GM12878 (cell line): Measurements from ENCODE around the gene VPS18. TPM values are rescaled to one million over a fixed set of nuclear protein-coding genes. Genes with fewer than 3 reads are reported as not detected.

Experiments used
- BCL3 ChIP-seq: IDR thresholded peaks from 2 replicates; pipeline ENCODE4 v1.6.1; 2011; ENCODE audit warnings: borderline replicate concordance, low read depth, mild to moderate bottlenecking, moderate library complexity, low read length; ENCODE audit not compliant: insufficient read depth, poor library complexity, severe bottlenecking
- CBFB ChIP-seq: IDR thresholded peaks from 2 replicates; pipeline ENCODE4 v1.6.1; 2016; ENCODE audit warnings: antibody characterized with exemption, low read depth
- CBX5 ChIP-seq: sonication (generic); IDR thresholded peaks from 2 replicates; pipeline ENCODE4 v1.6.1; 2016; ENCODE audit warnings: low read depth, moderate library complexity, mild to moderate bottlenecking, inconsistent platforms
- CEBPB ChIP-seq, 2 experiments: fragments of 150-350 bp in 1 of 2; IDR thresholded peaks; 2 replicates each; pipeline ENCODE4 v1.6.1; 2012 to 2014; ENCODE audit warnings: low read depth in 2 of 2, low read length in 2 of 2, borderline replicate concordance in 1 of 2, inconsistent platforms in 1 of 2
- CREM ChIP-seq: IDR thresholded peaks from 2 replicates; pipeline ENCODE4 v1.6.1; 2014; ENCODE audit warnings: antibody characterized with exemption, low read depth
- ETV6 ChIP-seq, 2 experiments: fragments of 450-650 bp in 1 of 2; IDR thresholded peaks in 1 of 2; conservative IDR thresholded peaks in 1 of 2; 2 replicates each; pipeline ENCODE4 v1.6.1; 2014; ENCODE audit warnings: antibody characterized with exemption in 1 of 2, borderline replicate concordance in 1 of 2, low read depth in 1 of 2, mild to moderate bottlenecking in 1 of 2, moderate library complexity in 1 of 2
- FOS ChIP-seq: IDR thresholded peaks from 3 replicates; pipeline ENCODE4 v1.6.1; 2011; ENCODE audit warnings: borderline replicate concordance; ENCODE audit not compliant: insufficient read length; ENCODE audit errors: extremely low read depth
- FOXK2 ChIP-seq: fragments of 450-650 bp; IDR thresholded peaks from 2 replicates; pipeline ENCODE4 v1.6.1; 2017; ENCODE audit warnings: mild to moderate bottlenecking, moderate library complexity
- GATAD2B ChIP-seq: fragments of 450-650 bp; conservative IDR thresholded peaks from 2 replicates; pipeline ENCODE4 v1.6.1; 2017; ENCODE audit warnings: low read depth, mild to moderate bottlenecking, moderate library complexity
- HCFC1 ChIP-seq: fragments of 150-350 bp; IDR thresholded peaks from 2 replicates; pipeline ENCODE4 v1.6.1; 2014; ENCODE audit warnings: low read length
- IKZF1 ChIP-seq: fragments of 450-650 bp; conservative IDR thresholded peaks from 2 replicates; pipeline ENCODE4 v1.6.1; 2017; ENCODE audit warnings: antibody characterized with exemption, mild to moderate bottlenecking
- IRF4 ChIP-seq: IDR thresholded peaks from 2 replicates; pipeline ENCODE4 v1.6.1; 2011; ENCODE audit warnings: low read depth, low read length
- KDM1A ChIP-seq: fragments of 200-600 bp; sonication (generic); IDR thresholded peaks from 2 replicates; pipeline ENCODE4 v1.6.1; 2016; ENCODE audit warnings: borderline replicate concordance
- MTA2 ChIP-seq: fragments of 450-650 bp; IDR thresholded peaks from 2 replicates; pipeline ENCODE4 v1.6.1; 2016; ENCODE audit warnings: low read depth, mild to moderate bottlenecking, moderate library complexity
- MYC ChIP-seq: IDR thresholded peaks from 2 replicates; pipeline ENCODE4 v1.6.1; 2011; ENCODE audit warnings: mild to moderate bottlenecking, low read length, moderate library complexity, inconsistent platforms; ENCODE audit not compliant: insufficient read depth, insufficient replicate concordance, insufficient read length, severe bottlenecking
- RAD21 ChIP-seq: IDR thresholded peaks from 2 replicates; pipeline ENCODE4 v1.6.1; 2011; ENCODE audit warnings: mild to moderate bottlenecking, low read depth, low read length, moderate library complexity; ENCODE audit not compliant: insufficient read depth
- RBBP5 ChIP-seq: fragments of 200-600 bp; sonication (generic); conservative IDR thresholded peaks from 2 replicates; pipeline ENCODE4 v1.6.1; 2016
- RCOR1 ChIP-seq: conservative IDR thresholded peaks from 2 replicates; pipeline ENCODE4 v1.6.1; 2012; ENCODE audit warnings: low read depth, low read length, improper control_type of control experiment
- SMC3 ChIP-seq: IDR thresholded peaks from 2 replicates; pipeline ENCODE4 v1.6.1; 2011; ENCODE audit warnings: low read length, improper control_type of control experiment, borderline replicate concordance
- TAF1 ChIP-seq: IDR thresholded peaks from 2 replicates; pipeline ENCODE4 v1.6.1; 2011; ENCODE audit warnings: mild to moderate bottlenecking, low read depth, low read length, borderline replicate concordance
- TBL1XR1 ChIP-seq: IDR thresholded peaks from 2 replicates; pipeline ENCODE4 v1.6.1; 2012; ENCODE audit warnings: low read depth, low read length, improper control_type of control experiment
- ZNF217 ChIP-seq: fragments of 450-650 bp; IDR thresholded peaks from 2 replicates; pipeline ENCODE4 v1.6.1; 2017; ENCODE audit warnings: antibody characterized with exemption, mild to moderate bottlenecking
- polyA plus RNA-seq, 11 experiments: library from polyadenylated mRNA; depleted of rRNA in 4 of 11; unstranded in 6 of 11; stranded (reverse) in 5 of 11; fragments of >200 nt; fragmentation: Nextera tagmentation in 4 of 11; fragmentation: Illumina TruSeq in 1 of 11; extraction: Ambion mirVana in 4 of 11; extraction: Trizol in 1 of 11; gene quantifications; 1 replicate in 1 of 11; 2 replicates in 10 of 11; pipeline versions ENCODE4 v1.2.1 to v1.2.3, GENCODE V29; 2011 to 2016; ENCODE audit warnings: inconsistent platforms in 2 of 11, missing spikeins in 2 of 11, low read depth in 1 of 11
- total RNA-seq, 4 experiments: library from RNA; depleted of rRNA in 3 of 4; stranded (reverse); fragments of >200 nt in 3 of 4; fragmentation: Illumina TruSeq in 1 of 4; extraction: Trizol in 1 of 4; gene quantifications; 2 replicates each; pipeline versions ENCODE4 v1.2.1 to v1.2.3, GENCODE V29; 2013 to 2021
- TF ChIP-seq, protein P1 (sequence below): fragments of 150-350 bp; IDR thresholded peaks from 2 replicates; pipeline ENCODE4 v1.6.1; 2016; ENCODE audit warnings: low read depth, low read length
- TF ChIP-seq, protein P2 (sequence below): fragments of 450-650 bp; IDR thresholded peaks from 2 replicates; pipeline ENCODE4 v1.6.1; 2017; ENCODE audit warnings: low read depth, mild to moderate bottlenecking, moderate library complexity

Gene VPS18
- total and polyA plus RNA-seq, 10 of the 15 experiments (the other 5 are each of a cell fraction or from before 2014, with no cell fraction given) = 0.71 to 20.4 (median 10.6) TPM

- no peak for TF ChIP-seq CBFB
- peak; percentile 85 for TF ChIP-seq RAD21
- peak; percentile 39; the same call in 1 of the 2 replicates for TF ChIP-seq IKZF1
- TF ChIP-seq CBX5 = no peak
- no peak for TF ChIP-seq CEBPB (IDR thresholded peaks at IDR 0.05; ENCODE audit: borderline replicate concordance in 1 of 2, low read depth in 2 of 2, low read length in 2 of 2)
- TF ChIP-seq, protein P1, sequence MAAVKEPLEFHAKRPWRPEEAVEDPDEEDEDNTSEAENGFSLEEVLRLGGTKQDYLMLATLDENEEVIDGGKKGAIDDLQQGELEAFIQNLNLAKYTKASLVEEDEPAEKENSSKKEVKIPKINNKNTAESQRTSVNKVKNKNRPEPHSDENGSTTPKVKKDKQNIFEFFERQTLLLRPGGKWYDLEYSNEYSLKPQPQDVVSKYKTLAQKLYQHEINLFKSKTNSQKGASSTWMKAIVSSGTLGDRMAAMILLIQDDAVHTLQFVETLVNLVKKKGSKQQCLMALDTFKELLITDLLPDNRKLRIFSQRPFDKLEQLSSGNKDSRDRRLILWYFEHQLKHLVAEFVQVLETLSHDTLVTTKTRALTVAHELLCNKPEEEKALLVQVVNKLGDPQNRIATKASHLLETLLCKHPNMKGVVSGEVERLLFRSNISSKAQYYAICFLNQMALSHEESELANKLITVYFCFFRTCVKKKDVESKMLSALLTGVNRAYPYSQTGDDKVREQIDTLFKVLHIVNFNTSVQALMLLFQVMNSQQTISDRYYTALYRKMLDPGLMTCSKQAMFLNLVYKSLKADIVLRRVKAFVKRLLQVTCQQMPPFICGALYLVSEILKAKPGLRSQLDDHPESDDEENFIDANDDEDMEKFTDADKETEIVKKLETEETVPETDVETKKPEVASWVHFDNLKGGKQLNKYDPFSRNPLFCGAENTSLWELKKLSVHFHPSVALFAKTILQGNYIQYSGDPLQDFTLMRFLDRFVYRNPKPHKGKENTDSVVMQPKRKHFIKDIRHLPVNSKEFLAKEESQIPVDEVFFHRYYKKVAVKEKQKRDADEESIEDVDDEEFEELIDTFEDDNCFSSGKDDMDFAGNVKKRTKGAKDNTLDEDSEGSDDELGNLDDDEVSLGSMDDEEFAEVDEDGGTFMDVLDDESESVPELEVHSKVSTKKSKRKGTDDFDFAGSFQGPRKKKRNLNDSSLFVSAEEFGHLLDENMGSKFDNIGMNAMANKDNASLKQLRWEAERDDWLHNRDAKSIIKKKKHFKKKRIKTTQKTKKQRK = no peak
- TF ChIP-seq IRF4 = no peak
- no peak for TF ChIP-seq MTA2
- TF ChIP-seq FOS = no peak
- no peak for TF ChIP-seq TBL1XR1
- TF ChIP-seq SMC3 = peak; percentile 94
- no peak for TF ChIP-seq BCL3
- no peak for TF ChIP-seq ETV6 (conservative IDR thresholded peaks at IDR 0.05 in 1 of 2, IDR thresholded peaks at IDR 0.05 in 1 of 2; ENCODE audit: borderline replicate concordance in 1 of 2, low read depth in 1 of 2)
- TF ChIP-seq KDM1A = no peak
- TF ChIP-seq TAF1 = peak; percentile 59; the same call in 1 of the 2 replicates
- TF ChIP-seq MYC = no peak
- TF ChIP-seq RBBP5 = no peak
- TF ChIP-seq RCOR1 = 0 out of 2 replicates have a peak, but pooled peaks have one; percentile 59
- TF ChIP-seq, protein P2, sequence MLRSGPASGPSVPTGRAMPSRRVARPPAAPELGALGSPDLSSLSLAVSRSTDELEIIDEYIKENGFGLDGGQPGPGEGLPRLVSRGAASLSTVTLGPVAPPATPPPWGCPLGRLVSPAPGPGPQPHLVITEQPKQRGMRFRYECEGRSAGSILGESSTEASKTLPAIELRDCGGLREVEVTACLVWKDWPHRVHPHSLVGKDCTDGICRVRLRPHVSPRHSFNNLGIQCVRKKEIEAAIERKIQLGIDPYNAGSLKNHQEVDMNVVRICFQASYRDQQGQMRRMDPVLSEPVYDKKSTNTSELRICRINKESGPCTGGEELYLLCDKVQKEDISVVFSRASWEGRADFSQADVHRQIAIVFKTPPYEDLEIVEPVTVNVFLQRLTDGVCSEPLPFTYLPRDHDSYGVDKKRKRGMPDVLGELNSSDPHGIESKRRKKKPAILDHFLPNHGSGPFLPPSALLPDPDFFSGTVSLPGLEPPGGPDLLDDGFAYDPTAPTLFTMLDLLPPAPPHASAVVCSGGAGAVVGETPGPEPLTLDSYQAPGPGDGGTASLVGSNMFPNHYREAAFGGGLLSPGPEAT = peak; percentile 66; the same call in 1 of the 2 replicates
- peak; percentile 96 for TF ChIP-seq CREM
- TF ChIP-seq FOXK2 = 0 out of 2 replicates have a peak, but pooled peaks have one; percentile 51
- no peak for TF ChIP-seq ZNF217
- TF ChIP-seq GATAD2B = 0 out of 2 replicates have a peak, but pooled peaks have one; percentile 12
- TF ChIP-seq HCFC1 = peak; percentile 36; the same call in 1 of the 2 replicates
Measured at GRCh38 chr15:40893733-40894680, at the start of gene VPS18 (continued).
